Measurements from ENCODE around the gene COL9A3.

COL9A3 gene

GRCh38 chr20:62824476-62825332, 7.9 kb downstream of the COL9A3 start:
- DNase-seq (ENCODE audit: insufficient read length, low spot score) (no peak), FAIRE-seq (no peak)
- TF ChIP-seq POLR2A (IDR thresholded peaks at IDR 0.05; ENCODE audit: low read depth, low read length), result peak; percentile 27; the same call in 1 of the 2 replicates

DNA sequence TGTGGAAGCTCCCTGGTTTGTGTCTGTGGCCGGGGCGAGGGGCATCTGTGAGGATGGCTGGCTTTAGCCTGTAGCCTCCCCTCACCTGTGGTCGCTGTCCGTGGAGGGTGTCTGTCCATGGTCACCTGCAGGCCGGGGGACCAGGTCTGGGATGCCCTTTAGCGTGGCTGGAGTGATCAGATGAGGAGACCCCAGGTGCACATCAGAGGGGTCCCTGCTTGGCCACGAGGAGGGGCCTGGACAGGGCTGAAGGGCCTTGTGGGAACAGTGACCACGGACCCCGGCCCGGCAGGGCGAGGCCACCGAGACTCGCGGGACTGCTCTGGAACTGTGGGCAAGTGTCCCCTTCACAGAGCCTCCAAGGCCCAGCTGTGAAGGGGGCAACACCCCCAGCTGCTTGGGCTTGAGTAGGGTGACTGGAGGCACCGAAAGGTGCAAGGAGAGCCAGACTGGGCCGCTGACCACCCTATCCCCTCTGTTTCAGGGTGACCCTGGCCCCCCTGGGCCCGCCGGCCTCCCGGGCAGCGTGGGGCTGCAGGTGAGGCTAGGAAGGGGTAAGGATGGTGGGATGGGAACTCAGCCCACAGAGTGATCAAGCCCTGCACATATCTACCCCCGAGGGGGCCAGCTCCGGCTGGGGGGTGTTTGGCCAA, 8.6 kb downstream of the COL9A3 start:
- DNase-seq (ENCODE audit: insufficient read length, low spot score), result no peak
- no peak for TF ChIP-seq POLR2A (IDR thresholded peaks at IDR 0.05; ENCODE audit: low read depth, low read length)
- no peak for FAIRE-seq

DNA sequence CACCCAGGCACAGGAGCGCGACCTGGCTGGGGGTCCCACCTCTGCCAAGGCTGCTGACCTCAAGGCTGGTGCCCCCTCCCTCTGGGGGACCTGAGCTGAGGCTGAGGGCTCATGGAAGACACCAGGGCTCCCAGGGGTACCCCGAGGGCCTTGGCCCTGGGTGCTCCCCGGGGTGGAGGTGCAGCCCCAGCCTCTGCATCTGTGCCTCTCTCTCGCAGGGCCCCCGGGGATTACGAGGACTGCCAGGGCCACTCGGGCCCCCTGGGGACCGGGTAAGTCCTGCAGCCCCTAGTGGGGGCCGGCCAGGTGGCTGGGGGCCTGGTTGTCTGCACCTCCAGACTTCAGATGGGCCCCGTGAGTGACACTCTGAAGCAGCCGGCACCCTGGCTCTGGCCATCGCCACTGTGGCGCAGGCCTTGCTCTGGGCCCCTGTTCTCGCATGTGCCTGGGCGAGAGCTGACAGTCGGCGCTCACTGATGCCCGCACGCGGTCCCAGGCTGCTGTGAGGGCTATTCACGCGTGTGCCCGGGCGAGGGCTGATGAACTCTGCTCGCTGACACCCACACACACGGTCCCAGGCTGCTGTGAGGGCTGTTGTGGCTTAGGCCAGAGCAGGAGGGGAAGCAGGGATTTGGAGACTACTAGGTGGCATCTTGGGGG, 9.3 kb downstream of the COL9A3 start:
- FAIRE-seq (no peak), DNase-seq (ENCODE audit: insufficient read length, low spot score) (no peak)
- TF ChIP-seq POLR2A (IDR thresholded peaks at IDR 0.05; ENCODE audit: low read depth, low read length), result no peak

GRCh38 chr20:62826646-62827310, 9.9 kb downstream of the COL9A3 start:
- no peak for TF ChIP-seq POLR2A (IDR thresholded peaks at IDR 0.05; ENCODE audit: low read depth, low read length)
- no peak for DNase-seq (ENCODE audit: insufficient read length, low spot score)
- FAIRE-seq, result no peak

DNA sequence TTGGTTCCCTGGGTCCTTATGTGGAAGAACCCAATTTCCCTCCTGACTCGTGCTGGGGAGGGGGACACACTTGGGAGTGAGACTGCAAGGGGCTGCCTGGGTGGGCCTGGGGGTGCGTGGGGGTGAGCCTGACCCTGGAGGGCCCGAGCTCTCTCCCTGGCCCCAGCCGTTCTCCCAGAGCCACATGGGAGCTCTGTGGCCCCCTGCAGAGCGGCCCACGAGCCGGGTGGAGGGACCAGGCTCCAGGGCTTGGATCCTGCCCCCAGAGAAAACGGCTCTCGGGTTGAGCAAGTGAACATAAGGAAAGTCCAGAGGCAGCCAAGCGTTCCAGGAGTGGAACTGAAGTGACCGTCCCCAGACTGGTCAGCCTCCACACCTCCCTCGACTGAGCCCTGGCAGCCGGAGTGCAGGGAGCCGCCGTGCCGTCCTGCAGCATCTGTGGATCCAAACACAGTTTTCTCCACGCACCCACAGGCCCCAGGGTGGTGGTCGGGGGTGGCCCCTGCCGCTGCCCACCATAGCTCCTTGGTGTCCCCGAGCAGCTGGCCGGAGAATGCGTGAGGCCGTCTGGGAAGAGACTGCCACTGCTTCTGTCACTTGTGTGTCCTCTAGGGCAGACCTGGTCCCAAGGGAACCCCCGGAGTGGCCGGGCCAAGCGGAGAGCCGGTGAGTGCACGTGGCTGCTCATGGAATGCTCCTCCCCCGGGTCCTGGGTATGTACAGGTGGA, 10.6 kb downstream of the COL9A3 start:
- TF ChIP-seq POLR2A (IDR thresholded peaks at IDR 0.05; ENCODE audit: low read depth, low read length), result no peak
- no peak for DNase-seq (ENCODE audit: insufficient read length, low spot score)
- no peak for FAIRE-seq

GRCh38 chr20:62828051-62828450, 11.2 kb downstream of the COL9A3 start:
- no peak for FAIRE-seq
- no peak for DNase-seq (ENCODE audit: insufficient read length, low spot score)
- no peak for TF ChIP-seq POLR2A (IDR thresholded peaks at IDR 0.05; ENCODE audit: low read depth, low read length)

GRCh38 chr20:62828511-62829230, 11.8 kb downstream of the COL9A3 start:
- FAIRE-seq (no peak), DNase-seq (ENCODE audit: insufficient read length, low spot score) (no peak)
- TF ChIP-seq POLR2A (IDR thresholded peaks at IDR 0.05; ENCODE audit: low read depth, low read length), result no peak

DNA sequence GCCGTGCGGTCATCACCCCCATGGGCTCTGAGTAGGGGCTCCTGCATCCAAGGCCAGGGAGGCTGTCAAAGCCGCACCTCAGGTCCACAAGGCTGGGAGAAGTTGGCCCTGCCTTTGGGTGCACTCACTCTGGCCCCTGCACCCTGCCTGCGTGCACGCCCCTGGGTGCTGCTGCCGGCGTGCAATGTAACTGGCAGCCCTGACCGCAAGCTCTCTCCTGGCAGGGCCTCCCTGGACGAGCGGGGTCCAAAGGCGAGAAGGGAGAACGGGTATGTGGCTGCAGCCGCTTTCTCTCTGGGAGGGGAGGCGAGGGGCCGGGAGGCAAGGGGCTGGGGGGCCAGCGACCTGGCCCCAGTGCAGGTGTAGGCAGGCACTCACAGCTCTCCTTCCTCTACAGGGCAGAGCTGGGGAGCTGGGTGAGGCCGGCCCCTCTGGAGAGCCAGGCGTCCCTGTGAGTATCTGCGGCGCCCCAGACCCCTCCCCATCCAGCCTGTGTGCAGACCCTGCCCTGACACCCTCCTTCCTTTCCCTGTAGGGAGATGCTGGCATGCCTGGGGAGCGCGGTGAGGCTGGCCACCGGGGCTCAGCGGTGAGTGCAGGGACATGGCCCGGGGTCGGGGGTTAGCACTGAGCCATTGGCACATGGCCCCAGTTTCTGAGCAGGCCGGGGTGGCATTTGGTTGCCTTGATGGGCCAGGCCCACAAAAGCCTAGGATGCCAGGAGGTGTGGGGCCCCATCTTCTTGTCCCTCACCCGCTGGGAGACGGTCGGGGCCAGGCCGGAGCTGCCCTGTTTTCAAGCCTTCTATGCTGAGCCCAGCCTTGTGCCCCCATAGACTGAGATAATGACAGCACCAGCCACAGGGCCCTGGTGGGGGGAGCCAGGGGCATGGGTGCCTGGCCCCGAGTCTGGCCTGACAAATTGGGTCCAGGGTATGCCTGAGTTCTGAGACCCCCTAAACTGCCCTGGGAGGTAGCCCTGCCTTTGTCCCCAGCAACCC, 12.7 kb downstream of the COL9A3 start:
- FAIRE-seq, result no peak

GRCh38 chr20:62830251-62830650, 13.4 kb downstream of the COL9A3 start:
- no peak for DNase-seq (ENCODE audit: insufficient read length, low spot score)
- FAIRE-seq, result no peak
- TF ChIP-seq POLR2A (IDR thresholded peaks at IDR 0.05; ENCODE audit: low read depth, low read length), result no peak

More for the DNA sequence above, 12.7 kb downstream of the COL9A3 start:
- DNase-seq (ENCODE audit: insufficient read length, low spot score), result no peak
- no peak for TF ChIP-seq POLR2A (IDR thresholded peaks at IDR 0.05; ENCODE audit: low read depth, low read length)

- FAIRE-seq (no peak), DNase-seq (ENCODE audit: insufficient read length, low spot score) (no peak)
- TF ChIP-seq POLR2A (IDR thresholded peaks at IDR 0.05; ENCODE audit: low read depth, low read length), result no peak
These were observed 14.0 kb downstream of the COL9A3 start for GRCh38 chr20:62830821-62831220.

GRCh38 chr20:62831361-62831788, 14.5 kb downstream of the COL9A3 start:
- no peak for DNase-seq (ENCODE audit: insufficient read length, low spot score)
- no peak for FAIRE-seq
- no peak for TF ChIP-seq POLR2A (IDR thresholded peaks at IDR 0.05; ENCODE audit: low read depth, low read length)

GRCh38 chr20:62831854-62832211, 15.0 kb downstream of the COL9A3 start:
- TF ChIP-seq POLR2A (IDR thresholded peaks at IDR 0.05; ENCODE audit: low read depth, low read length), result no peak
- FAIRE-seq, result no peak
- DNase-seq (ENCODE audit: insufficient read length, low spot score), result no peak

All from H54 (cell line).